Gastroesophageal sphincter (tissue), 3 donors: ENCODE measurements around the gene NECAP2.

Experiments
- CTCF ChIP-seq, 4 experiments: fragments of 200-600 bp in 2 of 4; fragments of 450-650 bp in 2 of 4; sonication (generic) in 1 of 4; IDR thresholded peaks; one replicate each; pipeline ENCODE4 v1.5.1; 2017 to 2019; ENCODE audit warnings: antibody characterized with exemption in 4 of 4, mild to moderate bottlenecking in 2 of 4, moderate library complexity in 2 of 4
- POLR2AphosphoS5 ChIP-seq: sonication (generic); formaldehyde crosslinking; IDR thresholded peaks from one replicate; pipeline ENCODE4 v1.6.1; 2017; ENCODE audit warnings: antibody characterized with exemption

DNA sequence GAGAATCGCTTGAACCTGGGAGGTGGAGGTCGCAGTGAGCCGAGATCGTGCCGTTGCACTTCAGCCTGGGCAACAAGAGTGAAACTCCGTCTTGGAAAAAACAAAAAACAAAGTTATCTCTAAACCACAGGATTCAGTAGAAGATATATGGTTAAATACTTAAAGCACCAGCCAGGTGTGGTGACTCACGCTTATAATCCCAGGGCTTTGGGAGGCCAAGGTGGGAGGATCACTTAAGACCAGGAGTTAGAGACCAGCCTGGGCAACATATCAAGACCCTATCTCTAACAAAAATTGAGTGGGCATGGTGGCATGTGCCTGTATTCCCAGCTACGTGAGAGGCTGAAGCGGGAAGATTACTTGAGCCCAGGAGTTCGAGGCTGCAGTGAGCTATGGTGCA is 5.6 kb downstream of the NECAP2 start:
- TF ChIP-seq CTCF (IDR thresholded peaks at IDR 0.05) (no peak), POLR2AphosphoS5 (no peak)
